HG03196 (cell line): ENCODE data around the gene FOXE3.

Experiments
- ATAC-seq: cut with Tn5 transposase; IDR thresholded peaks from one replicate; pipeline ENCODE4 v1.9.1; 2021; ENCODE audit not compliant: unreplicated experiment

Gene FOXE3

DNA sequence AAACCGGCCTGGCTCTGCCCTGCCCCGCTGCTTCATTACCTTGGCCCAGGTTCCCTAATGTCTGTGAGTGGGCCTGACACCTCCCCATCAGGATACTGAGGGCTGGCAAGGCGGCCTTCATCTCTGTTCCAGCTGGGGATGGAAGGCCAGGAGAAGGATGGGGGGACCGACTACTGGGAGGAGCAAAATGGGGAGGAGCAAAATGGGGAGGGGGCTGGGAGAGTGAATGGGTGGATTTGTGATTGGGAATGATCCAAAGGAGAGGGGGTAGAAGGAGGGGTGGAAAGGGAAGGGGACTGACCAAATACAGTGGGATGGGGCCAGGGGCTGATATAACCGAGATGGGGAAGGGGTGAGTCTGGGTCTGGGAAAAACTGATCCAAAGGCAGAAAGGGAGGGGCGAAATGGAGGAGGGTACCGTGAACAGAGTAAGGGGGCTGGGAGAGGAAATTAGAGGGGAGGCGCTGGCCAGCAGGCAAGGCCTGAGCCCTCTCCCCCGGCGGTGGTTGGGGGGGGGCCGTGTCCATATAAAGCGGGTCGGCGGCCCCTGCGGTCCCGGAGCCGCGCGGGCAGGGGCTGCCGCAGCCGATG, at the start of gene FOXE3:
Gene FOXE3, plus strand, starts transcription at position 558 of the 591 bp plus-strand sequence. Its CDS starts 31 bp downstream, at position 589.
- no peak for ATAC-seq

DNA sequence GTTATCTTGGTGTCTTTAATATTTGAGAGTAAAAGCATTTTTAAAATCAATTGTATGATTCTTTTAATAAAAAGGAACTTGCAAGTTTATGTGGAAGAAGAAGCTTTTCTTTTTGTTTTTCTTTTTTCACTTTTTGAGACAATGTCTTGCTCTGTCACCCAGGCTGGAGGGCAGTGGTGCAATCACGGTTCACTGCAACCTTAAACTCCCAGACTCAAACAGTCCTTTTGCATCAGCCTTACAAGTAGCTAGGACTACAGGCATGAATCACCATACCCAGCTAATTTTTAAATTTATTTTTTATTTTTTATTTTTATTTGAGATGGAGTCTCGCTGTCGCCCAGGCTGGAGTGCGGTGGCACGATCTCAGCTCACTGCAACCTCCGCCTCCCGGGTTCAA, 48.4 kb upstream of the FOXE3 start:
- ATAC-seq, result no peak

DNA sequence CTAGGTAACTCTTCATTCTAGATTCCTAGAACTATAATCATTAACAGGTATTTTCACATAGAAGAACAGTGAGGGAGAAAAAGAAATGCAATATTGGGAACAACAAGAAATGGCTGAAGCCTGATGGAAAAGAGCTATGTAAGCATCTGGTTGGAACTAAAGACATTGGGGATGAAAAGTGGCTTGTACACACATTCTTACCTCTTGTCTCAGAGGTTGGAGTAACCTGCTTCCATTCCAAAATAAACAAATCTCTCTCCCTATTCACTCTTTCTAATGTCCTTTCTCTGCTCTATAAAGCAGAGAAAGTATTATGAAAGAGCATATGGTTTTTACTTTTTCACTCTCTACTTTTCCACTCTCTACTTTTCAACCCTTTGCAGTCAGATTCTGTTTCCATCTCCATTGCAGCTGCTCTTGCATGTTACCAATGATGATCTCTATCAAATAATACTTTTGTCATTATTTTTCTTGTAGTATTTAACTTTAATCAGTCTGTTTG, 45.0 kb upstream of the FOXE3 start:
- ATAC-seq, result no peak

- no peak for ATAC-seq
Observed at GRCh38 chr1:47374501-47374900, 41.6 kb upstream of the FOXE3 start.

DNA sequence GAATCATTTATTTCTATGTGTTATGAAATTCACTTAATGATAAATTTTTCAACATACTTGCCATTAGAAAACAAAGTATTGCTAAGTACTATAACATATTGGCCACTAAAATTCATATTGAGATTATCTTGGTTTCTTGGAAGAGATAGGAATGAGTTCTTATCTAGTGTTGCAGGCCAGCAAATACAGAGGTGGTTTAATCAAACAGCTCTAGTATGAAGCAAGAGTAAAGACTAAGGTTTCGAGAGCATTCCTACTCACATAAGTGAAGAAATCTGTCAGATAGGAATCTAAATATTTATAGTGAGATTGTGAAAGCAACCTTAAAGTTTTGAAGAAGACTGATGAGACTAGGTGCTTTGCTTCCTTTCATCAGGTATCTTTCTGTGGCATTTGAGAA, 37.9 kb upstream of the FOXE3 start:
- ATAC-seq, result no peak

- no peak for ATAC-seq
Observed at GRCh38 chr1:47380699-47381098, 35.4 kb upstream of the FOXE3 start.

GRCh38 chr1:47382399-47382983, 33.6 kb upstream of the FOXE3 start:
- ATAC-seq, result no peak

GRCh38 chr1:47384083-47384482, 32.0 kb upstream of the FOXE3 start:
- no peak for ATAC-seq

GRCh38 chr1:47385020-47385419, 31.1 kb upstream of the FOXE3 start:
- no peak for ATAC-seq

- no peak for ATAC-seq
Observed at GRCh38 chr1:47386268-47386667, 29.8 kb upstream of the FOXE3 start.

- peak; percentile 17 for ATAC-seq
Observed at GRCh38 chr1:47388030-47388890, 27.8 kb upstream of the FOXE3 start.

DNA sequence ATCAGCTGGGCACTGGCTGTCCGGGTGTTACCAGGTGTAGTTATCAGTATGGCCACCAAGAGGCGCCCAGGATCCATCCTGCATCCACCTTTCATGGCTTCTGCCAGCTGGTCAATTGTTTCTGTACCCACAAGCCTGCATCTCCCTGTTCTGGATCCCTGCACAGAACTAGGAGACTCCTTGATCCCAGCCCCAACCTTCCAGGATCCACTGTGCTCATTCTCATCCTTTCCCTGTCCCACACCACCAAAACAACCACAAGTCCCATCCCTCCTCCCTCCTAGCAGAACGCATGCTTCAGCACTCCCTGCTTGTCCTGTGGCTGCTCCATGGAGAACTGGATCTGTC, 27.2 kb upstream of the FOXE3 start:
- ATAC-seq, result peak; percentile 73

- ATAC-seq, result no peak
Observed at GRCh38 chr1:47389731-47390130, 26.4 kb upstream of the FOXE3 start.

DNA sequence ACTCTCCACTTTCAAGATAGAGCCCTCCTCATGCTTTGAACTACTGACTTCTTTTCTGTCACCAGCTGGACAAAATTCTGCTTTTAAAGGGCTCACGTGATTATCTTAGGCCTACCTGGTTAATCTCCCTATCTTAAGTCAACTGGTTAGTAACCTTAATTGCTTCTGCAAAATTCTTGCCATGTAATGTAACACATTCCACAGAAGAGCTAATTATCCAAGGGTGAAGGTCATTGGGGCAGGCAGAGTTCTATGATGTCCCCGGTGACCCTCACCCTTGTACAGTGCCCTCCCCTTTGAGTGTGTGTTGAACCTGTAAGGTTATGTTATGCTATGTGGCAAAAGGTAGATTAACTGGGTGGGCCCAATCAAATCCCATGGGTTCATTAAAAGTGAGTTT, 25.2 kb upstream of the FOXE3 start:
- ATAC-seq, result no peak

DNA sequence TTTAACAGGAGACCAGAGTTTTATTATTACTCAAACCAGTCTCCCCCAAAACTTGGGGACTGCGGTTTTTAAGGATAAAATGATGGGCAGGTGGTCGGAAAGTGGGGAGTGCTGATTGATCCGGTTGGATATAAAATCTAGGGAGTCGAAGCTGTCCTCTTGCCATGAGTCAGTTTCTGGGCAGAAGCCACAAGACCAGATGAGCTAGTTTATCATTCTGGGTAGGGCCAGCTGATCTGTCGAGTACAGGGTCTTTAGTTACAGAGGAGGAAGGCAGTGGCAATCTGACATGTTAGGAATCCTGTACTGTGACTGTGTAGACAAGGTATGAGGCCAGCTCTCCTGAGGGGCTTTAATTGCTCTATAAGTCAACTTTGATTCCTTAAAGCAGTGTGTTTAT, 22.9 kb upstream of the FOXE3 start:
- no peak for ATAC-seq

GRCh38 chr1:47395433-47395832, 20.7 kb upstream of the FOXE3 start:
- ATAC-seq, result no peak

DNA sequence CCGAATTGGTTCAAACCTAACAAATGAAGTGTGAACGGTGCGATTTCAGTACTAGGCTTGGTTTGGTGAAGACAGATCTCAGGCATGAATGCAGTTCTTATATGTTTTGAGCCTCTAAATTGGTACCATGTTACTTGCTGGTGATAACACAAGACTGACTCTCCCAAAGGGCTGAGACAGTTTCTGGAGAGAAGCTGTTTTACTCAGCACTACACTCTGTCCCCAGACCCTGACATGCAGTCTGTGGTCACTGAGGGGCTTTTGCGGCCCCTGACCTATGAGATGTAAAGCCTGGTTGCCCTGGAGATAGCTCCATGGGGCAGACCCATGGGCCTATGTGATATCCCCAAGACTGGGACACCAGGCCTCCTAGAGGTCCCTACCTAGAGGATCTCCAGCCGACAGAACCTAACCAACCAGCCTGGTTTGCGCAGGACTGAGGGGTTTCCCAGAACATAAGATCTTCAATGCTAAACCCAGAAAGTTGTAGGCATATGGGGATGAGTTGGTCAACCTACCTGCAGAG, 19.4 kb upstream of the FOXE3 start:
- ATAC-seq, result no peak

GRCh38 chr1:47399138-47399845, 16.8 kb upstream of the FOXE3 start:
- no peak for ATAC-seq

GRCh38 chr1:47399846-47400155, 16.3 kb upstream of the FOXE3 start:
- ATAC-seq, result no peak

GRCh38 chr1:47401761-47402160, 14.3 kb upstream of the FOXE3 start:
- no peak for ATAC-seq

DNA sequence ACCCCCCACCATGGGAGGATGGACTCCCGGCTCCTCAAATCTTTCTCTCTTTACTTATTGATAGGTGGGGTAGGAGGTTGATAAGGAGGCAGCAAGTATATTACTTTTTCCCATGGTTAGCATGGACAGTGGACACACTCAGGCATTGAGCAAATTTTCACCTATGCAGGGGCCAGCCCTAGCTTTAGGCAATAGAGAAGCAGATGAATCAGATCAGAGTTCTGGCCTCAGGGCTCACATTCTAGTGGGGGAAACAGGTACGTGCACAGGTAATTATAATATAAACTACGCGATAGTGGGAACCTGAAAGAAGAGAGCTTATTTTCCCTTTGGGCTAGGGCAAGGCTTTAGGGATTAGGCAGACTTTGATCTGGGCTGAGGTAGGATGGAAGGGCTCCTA, 13.5 kb upstream of the FOXE3 start:
- no peak for ATAC-seq
